ENCODE measurements around the gene SHISA3. TPM values are rescaled to one million over a fixed set of nuclear protein-coding genes. Genes with fewer than 3 reads are reported as not detected.

Gene SHISA3
- total RNA-seq, 6 experiments from 2014 or later: not detected

DNA sequence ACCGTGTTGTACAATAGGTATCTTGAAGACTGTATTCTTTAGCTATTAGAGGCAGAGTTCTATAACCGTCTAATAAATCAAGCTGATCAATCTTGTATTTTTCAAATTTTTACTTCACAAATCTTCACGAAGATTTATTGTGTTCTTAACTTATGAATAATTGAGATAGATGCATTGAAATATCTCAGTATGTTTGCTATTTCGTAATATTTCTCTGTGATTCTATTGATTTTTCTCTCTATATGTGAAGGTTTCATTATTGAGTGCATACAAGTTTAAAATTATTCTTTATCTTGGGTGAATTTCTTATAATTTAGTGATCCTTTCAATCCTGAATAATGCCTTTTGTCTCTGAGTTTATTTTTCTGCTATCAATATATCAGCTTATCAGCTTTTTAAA is 19.8 kb upstream of the SHISA3 start:
- no peak for DNase-seq
- Mint-ChIP-seq H3K4me1 (ENCODE audit: low read depth) (no peaks in the 10 kb centered on the region), H3K27ac (no peak overlapping the region), H3K4me3 (no peak overlapping the region), H3K27me3 (ENCODE audit: insufficient read depth) (no peaks in the 10 kb centered on the region; the same call in 1 of the 2 replicates), H3K36me3 (ENCODE audit: low read depth) (no peaks in the 10 kb centered on the region), H3K9me3 (peaks cover 24% of the 10 kb centered on the region)
- TF ChIP-seq, protein P1, sequence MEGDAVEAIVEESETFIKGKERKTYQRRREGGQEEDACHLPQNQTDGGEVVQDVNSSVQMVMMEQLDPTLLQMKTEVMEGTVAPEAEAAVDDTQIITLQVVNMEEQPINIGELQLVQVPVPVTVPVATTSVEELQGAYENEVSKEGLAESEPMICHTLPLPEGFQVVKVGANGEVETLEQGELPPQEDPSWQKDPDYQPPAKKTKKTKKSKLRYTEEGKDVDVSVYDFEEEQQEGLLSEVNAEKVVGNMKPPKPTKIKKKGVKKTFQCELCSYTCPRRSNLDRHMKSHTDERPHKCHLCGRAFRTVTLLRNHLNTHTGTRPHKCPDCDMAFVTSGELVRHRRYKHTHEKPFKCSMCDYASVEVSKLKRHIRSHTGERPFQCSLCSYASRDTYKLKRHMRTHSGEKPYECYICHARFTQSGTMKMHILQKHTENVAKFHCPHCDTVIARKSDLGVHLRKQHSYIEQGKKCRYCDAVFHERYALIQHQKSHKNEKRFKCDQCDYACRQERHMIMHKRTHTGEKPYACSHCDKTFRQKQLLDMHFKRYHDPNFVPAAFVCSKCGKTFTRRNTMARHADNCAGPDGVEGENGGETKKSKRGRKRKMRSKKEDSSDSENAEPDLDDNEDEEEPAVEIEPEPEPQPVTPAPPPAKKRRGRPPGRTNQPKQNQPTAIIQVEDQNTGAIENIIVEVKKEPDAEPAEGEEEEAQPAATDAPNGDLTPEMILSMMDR (IDR thresholded peaks at IDR 0.05): no peak

- peaks cover 2% of the 10 kb centered on the region; the same call in 1 of the 2 replicates for H3K27me3 Mint-ChIP-seq (ENCODE audit: insufficient read depth)
- DNase-seq: no peak
- H3K27ac Mint-ChIP-seq: no peak overlapping the region
- no peak overlapping the region for H3K4me3 Mint-ChIP-seq
- no peaks in the 10 kb centered on the region for H3K4me1 Mint-ChIP-seq (ENCODE audit: low read depth)
- TF ChIP-seq, protein P1 (IDR thresholded peaks at IDR 0.05): no peak
- H3K9me3 Mint-ChIP-seq: peaks cover 12% of the 10 kb centered on the region; the same call in 1 of the 2 replicates
- no peaks in the 10 kb centered on the region for H3K36me3 Mint-ChIP-seq (ENCODE audit: low read depth)
Observed at GRCh38 chr4:42381666-42382065, 15.6 kb upstream of the SHISA3 start.

- peaks cover 26% of the 10 kb centered on the region; the same call in 1 of the 2 replicates for H3K9me3 Mint-ChIP-seq
- H3K27me3 Mint-ChIP-seq (ENCODE audit: insufficient read depth): peaks cover 2% of the 10 kb centered on the region; the same call in 1 of the 2 replicates
- no peaks in the 10 kb centered on the region for H3K36me3 Mint-ChIP-seq (ENCODE audit: low read depth)
- DNase-seq: no peak
- H3K4me3 Mint-ChIP-seq: no peak overlapping the region
- H3K27ac Mint-ChIP-seq: no peak overlapping the region
- TF ChIP-seq, protein P1 (IDR thresholded peaks at IDR 0.05): no peak
- no peaks in the 10 kb centered on the region for H3K4me1 Mint-ChIP-seq (ENCODE audit: low read depth)
Observed at GRCh38 chr4:42385516-42385915, 11.8 kb upstream of the SHISA3 start.

GRCh38 chr4:42390622-42391354 is 6.5 kb upstream of the SHISA3 start:
- no peaks in the 10 kb centered on the region for H3K36me3 Mint-ChIP-seq (ENCODE audit: low read depth)
- no peak overlapping the region for H3K27ac Mint-ChIP-seq
- no peaks in the 10 kb centered on the region for H3K4me1 Mint-ChIP-seq (ENCODE audit: low read depth)

GRCh38 chr4:42391355-42391664 is 6.0 kb upstream of the SHISA3 start:
- Mint-ChIP-seq H3K4me1 (ENCODE audit: low read depth) (no peaks in the 10 kb centered on the region), H3K27ac (no peak overlapping the region), H3K9me3 (peaks cover 14% of the 10 kb centered on the region; the same call in 1 of the 2 replicates), H3K36me3 (ENCODE audit: low read depth) (peaks cover under 1% of the 10 kb centered on the region; the same call in 1 of the 2 replicates), H3K27me3 (ENCODE audit: insufficient read depth) (no peaks in the 10 kb centered on the region), H3K4me3 (no peak overlapping the region)
- TF ChIP-seq, protein P1 (IDR thresholded peaks at IDR 0.05): no peak
- no peak for DNase-seq

More at GRCh38 chr4:42390622-42391354, 6.5 kb upstream of the SHISA3 start:
- H3K4me3 Mint-ChIP-seq: no peak overlapping the region
- DNase-seq: no peak
- TF ChIP-seq, protein P1 (IDR thresholded peaks at IDR 0.05): no peak
- peaks cover 14% of the 10 kb centered on the region; the same call in 1 of the 2 replicates for H3K9me3 Mint-ChIP-seq
- H3K27me3 Mint-ChIP-seq (ENCODE audit: insufficient read depth): no peaks in the 10 kb centered on the region
